HepG2 (cell line): ENCODE data around the gene PRDX2. TPM values are rescaled to one million over a fixed set of nuclear protein-coding genes. Genes with fewer than 3 reads are reported as not detected.

Source experiments
- DMAP1 ChIP-seq: IDR thresholded peaks from 2 replicates; pipeline ENCODE4 v1.6.1; 2016
- FOXA3 ChIP-seq: IDR thresholded peaks from 2 replicates; pipeline ENCODE4 v1.6.1; 2016; ENCODE audit warnings: missing genetic modification reagents, missing compliant biosample characterization
- MAFK ChIP-seq, 2 experiments: IDR thresholded peaks in 1 of 2; conservative IDR thresholded peaks in 1 of 2; 2 replicates each; pipeline ENCODE4 v1.6.1; 2011; ENCODE audit warnings: improper control_type of control experiment in 2 of 2, low read length in 2 of 2
- NAIF1 ChIP-seq: sonication (generic); formaldehyde crosslinking; IDR thresholded peaks from 2 replicates; pipeline ENCODE4 v1.5.0; 2020; ENCODE audit warnings: mild to moderate bottlenecking, missing genetic modification reagents, borderline replicate concordance
- SOX13 ChIP-seq, 3 experiments: fragments of 450-650 bp in 1 of 3; sonication (generic) in 1 of 3; formaldehyde crosslinking in 1 of 3; IDR thresholded peaks in 2 of 3; conservative IDR thresholded peaks in 1 of 3; 2 replicates each; pipeline versions ENCODE4 v1.5.0 to v1.6.1; 2016 to 2020; ENCODE audit warnings: antibody characterized with exemption in 1 of 3, mild to moderate bottlenecking in 1 of 3, missing compliant biosample characterization in 1 of 3, missing genetic modification reagents in 1 of 3, moderate library complexity in 1 of 3
- SPEN ChIP-seq: sonication (generic); formaldehyde crosslinking; IDR thresholded peaks from 2 replicates; pipeline ENCODE4 v1.5.1; 2020; ENCODE audit warnings: low read depth, mild to moderate bottlenecking, missing genetic modification reagents
- TAF15 ChIP-seq: fragments of 200-400 bp; formaldehyde crosslinking; IDR thresholded peaks from one replicate; pipeline ENCODE4 v1.6.1; 2018; ENCODE audit warnings: mild to moderate bottlenecking, low read depth, low read length; ENCODE audit not compliant: poor library complexity, severe bottlenecking
- TGIF2 ChIP-seq: IDR thresholded peaks from 2 replicates; pipeline ENCODE4 v1.6.1; 2016; ENCODE audit warnings: control low read depth, missing compliant biosample characterization
- XBP1 ChIP-seq: sonication (generic); formaldehyde crosslinking; IDR thresholded peaks from 2 replicates; pipeline ENCODE4 v1.5.0; 2020; ENCODE audit warnings: missing genetic modification reagents
- ZBTB7A ChIP-seq: sonication (generic); formaldehyde crosslinking; IDR thresholded peaks from 2 replicates; pipeline ENCODE4 v1.8.0; 2022; ENCODE audit warnings: mild to moderate bottlenecking, missing genetic modification reagents
- ZFP41 ChIP-seq: sonication (generic); formaldehyde crosslinking; IDR thresholded peaks from 2 replicates; pipeline ENCODE4 v1.4.0; 2020; ENCODE audit warnings: mild to moderate bottlenecking, missing genetic modification reagents, borderline replicate concordance
- ZFY ChIP-seq: sonication (generic); formaldehyde crosslinking; IDR thresholded peaks from 2 replicates; pipeline ENCODE4 v1.4.0; 2020; ENCODE audit warnings: missing genetic modification reagents
- ZNF101 ChIP-seq: sonication (generic); formaldehyde crosslinking; IDR thresholded peaks from 2 replicates; pipeline ENCODE4 v1.4.0; 2020; ENCODE audit warnings: mild to moderate bottlenecking, low read depth, missing genetic modification reagents, borderline replicate concordance
- ZNF296 ChIP-seq: sonication (generic); formaldehyde crosslinking; conservative IDR thresholded peaks from 2 replicates; pipeline ENCODE4 v1.5.0; 2020; ENCODE audit warnings: mild to moderate bottlenecking, missing genetic modification reagents
- ZNF563 ChIP-seq: sonication (generic); formaldehyde crosslinking; IDR thresholded peaks from 2 replicates; pipeline ENCODE4 v1.8.0; 2022; ENCODE audit warnings: mild to moderate bottlenecking, moderate library complexity, missing genetic modification reagents
- polyA plus RNA-seq, 8 experiments: library from polyadenylated mRNA; depleted of rRNA in 3 of 8; stranded (reverse) in 7 of 8; unstranded in 1 of 8; fragments of >200 nt; fragmentation: Illumina TruSeq in 4 of 8; extraction: Trizol in 4 of 8; gene quantifications; 2 replicates each; pipeline versions ENCODE4 v1.2.1 to v1.2.3, GENCODE V29; 2011 to 2016; ENCODE audit warnings: low read depth in 4 of 8, missing spikeins in 1 of 8, mixed read lengths in 1 of 8; ENCODE audit not compliant: insufficient read depth in 1 of 8
- total RNA-seq, 5 experiments: library from RNA; depleted of rRNA; stranded (reverse); fragments of >200 nt; fragmentation: Illumina TruSeq; extraction: Trizol; gene quantifications; 2 replicates each; pipeline ENCODE4 v1.2.3, GENCODE V29; 2016; ENCODE audit warnings: low read depth in 1 of 5
- TF ChIP-seq, protein P1 (sequence below): sonication (generic); formaldehyde crosslinking; IDR thresholded peaks from 2 replicates; pipeline ENCODE4 v1.4.0; 2020; ENCODE audit warnings: missing genetic modification reagents, borderline replicate concordance
- TF ChIP-seq, protein P2 (sequence below): sonication (generic); formaldehyde crosslinking; IDR thresholded peaks from 2 replicates; pipeline ENCODE4 v1.4.0; 2020; ENCODE audit warnings: mild to moderate bottlenecking, missing genetic modification reagents
- TF ChIP-seq, protein P3 (sequence below): sonication (generic); formaldehyde crosslinking; conservative IDR thresholded peaks from 2 replicates; pipeline ENCODE4 v1.4.0; 2020; ENCODE audit warnings: mild to moderate bottlenecking, missing genetic modification reagents, moderate library complexity
- TF ChIP-seq, protein P4 (sequence below): sonication (generic); formaldehyde crosslinking; IDR thresholded peaks from 2 replicates; pipeline ENCODE4 v1.8.1; 2023; ENCODE audit warnings: mild to moderate bottlenecking, inconsistent platforms, moderate library complexity, missing genetic modification reagents, borderline replicate concordance
- TF ChIP-seq, protein P5 (sequence below): sonication (generic); formaldehyde crosslinking; IDR thresholded peaks from 2 replicates; pipeline ENCODE4 v1.4.0; 2020; ENCODE audit warnings: missing genetic modification reagents, borderline replicate concordance

PRDX2 gene
- total and polyA plus RNA-seq, 2 of the 13 experiments (the other 11 are each of a cell fraction or from before 2014, with no cell fraction given): 218 to 381 TPM

DNA sequence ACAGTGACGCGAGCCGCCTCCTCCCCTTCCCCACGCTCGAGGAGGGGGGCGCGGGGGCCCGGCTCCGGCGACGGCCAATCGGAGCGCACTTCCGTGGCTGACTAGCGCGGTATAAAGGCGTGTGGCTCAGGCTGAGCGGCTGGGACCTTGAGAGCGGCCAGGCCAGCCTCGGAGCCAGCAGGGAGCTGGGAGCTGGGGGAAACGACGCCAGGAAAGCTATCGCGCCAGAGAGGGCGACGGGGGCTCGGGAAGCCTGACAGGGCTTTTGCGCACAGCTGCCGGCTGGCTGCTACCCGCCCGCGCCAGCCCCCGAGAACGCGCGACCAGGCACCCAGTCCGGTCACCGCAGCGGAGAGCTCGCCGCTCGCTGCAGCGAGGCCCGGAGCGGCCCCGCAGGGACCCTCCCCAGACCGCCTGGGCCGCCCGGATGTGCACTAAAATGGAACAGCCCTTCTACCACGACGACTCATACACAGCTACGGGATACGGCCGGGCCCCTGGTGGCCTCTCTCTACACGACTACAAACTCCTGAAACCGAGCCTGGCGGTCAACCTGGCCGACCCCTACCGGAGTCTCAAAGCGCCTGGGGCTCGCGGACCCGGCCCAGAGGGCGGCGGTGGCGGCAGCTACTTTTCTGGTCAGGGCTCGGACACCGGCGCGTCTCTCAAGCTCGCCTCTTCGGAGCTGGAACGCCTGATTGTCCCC, 10.1 kb downstream of the PRDX2 start, which contains the start of gene JUNB (continued):
- no peak for TF ChIP-seq SOX13 (IDR thresholded peaks at IDR 0.05)
- TF ChIP-seq SOX13 (CRISPR knock-in tag; conservative IDR thresholded peaks at IDR 0.05 in 1 of 2, IDR thresholded peaks at IDR 0.05 in 1 of 2): peak in 1 of 2 experiments; percentile 67; a peak in 2 of 4 replicates
- peak; percentile 88; the same call in 1 of the 2 replicates for TF ChIP-seq TGIF2
- TF ChIP-seq XBP1 (CRISPR knock-in tag): no peak
- TF ChIP-seq TAF15: peak; percentile 78
- TF ChIP-seq DMAP1 (CRISPR knock-in tag): peak; percentile 70
- no peak; the same call in 1 of the 2 replicates for TF ChIP-seq ZBTB7A (CRISPR knock-in tag)
- TF ChIP-seq, protein P1, sequence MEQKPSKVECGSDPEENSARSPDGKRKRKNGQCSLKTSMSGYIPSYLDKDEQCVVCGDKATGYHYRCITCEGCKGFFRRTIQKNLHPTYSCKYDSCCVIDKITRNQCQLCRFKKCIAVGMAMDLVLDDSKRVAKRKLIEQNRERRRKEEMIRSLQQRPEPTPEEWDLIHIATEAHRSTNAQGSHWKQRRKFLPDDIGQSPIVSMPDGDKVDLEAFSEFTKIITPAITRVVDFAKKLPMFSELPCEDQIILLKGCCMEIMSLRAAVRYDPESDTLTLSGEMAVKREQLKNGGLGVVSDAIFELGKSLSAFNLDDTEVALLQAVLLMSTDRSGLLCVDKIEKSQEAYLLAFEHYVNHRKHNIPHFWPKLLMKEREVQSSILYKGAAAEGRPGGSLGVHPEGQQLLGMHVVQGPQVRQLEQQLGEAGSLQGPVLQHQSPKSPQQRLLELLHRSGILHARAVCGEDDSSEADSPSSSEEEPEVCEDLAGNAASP: peak; percentile 83
- TF ChIP-seq, protein P2, sequence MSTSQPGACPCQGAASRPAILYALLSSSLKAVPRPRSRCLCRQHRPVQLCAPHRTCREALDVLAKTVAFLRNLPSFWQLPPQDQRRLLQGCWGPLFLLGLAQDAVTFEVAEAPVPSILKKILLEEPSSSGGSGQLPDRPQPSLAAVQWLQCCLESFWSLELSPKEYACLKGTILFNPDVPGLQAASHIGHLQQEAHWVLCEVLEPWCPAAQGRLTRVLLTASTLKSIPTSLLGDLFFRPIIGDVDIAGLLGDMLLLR (CRISPR knock-in tag): 0 out of 2 replicates have a peak, but pooled peaks have one; percentile 45
- TF ChIP-seq, protein P3, sequence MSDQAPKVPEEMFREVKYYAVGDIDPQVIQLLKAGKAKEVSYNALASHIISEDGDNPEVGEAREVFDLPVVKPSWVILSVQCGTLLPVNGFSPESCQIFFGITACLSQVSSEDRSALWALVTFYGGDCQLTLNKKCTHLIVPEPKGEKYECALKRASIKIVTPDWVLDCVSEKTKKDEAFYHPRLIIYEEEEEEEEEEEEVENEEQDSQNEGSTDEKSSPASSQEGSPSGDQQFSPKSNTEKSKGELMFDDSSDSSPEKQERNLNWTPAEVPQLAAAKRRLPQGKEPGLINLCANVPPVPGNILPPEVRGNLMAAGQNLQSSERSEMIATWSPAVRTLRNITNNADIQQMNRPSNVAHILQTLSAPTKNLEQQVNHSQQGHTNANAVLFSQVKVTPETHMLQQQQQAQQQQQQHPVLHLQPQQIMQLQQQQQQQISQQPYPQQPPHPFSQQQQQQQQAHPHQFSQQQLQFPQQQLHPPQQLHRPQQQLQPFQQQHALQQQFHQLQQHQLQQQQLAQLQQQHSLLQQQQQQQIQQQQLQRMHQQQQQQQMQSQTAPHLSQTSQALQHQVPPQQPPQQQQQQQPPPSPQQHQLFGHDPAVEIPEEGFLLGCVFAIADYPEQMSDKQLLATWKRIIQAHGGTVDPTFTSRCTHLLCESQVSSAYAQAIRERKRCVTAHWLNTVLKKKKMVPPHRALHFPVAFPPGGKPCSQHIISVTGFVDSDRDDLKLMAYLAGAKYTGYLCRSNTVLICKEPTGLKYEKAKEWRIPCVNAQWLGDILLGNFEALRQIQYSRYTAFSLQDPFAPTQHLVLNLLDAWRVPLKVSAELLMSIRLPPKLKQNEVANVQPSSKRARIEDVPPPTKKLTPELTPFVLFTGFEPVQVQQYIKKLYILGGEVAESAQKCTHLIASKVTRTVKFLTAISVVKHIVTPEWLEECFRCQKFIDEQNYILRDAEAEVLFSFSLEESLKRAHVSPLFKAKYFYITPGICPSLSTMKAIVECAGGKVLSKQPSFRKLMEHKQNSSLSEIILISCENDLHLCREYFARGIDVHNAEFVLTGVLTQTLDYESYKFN: peak; percentile 74
- peak; percentile 84 for TF ChIP-seq ZFY (CRISPR knock-in tag)
- peak; percentile 57; the same call in 1 of the 2 replicates for TF ChIP-seq ZNF563 (CRISPR knock-in tag)
- TF ChIP-seq NAIF1 (CRISPR knock-in tag): no peak
- TF ChIP-seq SPEN (CRISPR knock-in tag): peak; percentile 87
- no peak for TF ChIP-seq ZNF296 (CRISPR knock-in tag)
- TF ChIP-seq MAFK (conservative IDR thresholded peaks at IDR 0.05 in 1 of 2, IDR thresholded peaks at IDR 0.05 in 1 of 2; ENCODE audit: low read length in 2 of 2): no peak
- TF ChIP-seq ZNF101: no peak
- TF ChIP-seq, protein P4, sequence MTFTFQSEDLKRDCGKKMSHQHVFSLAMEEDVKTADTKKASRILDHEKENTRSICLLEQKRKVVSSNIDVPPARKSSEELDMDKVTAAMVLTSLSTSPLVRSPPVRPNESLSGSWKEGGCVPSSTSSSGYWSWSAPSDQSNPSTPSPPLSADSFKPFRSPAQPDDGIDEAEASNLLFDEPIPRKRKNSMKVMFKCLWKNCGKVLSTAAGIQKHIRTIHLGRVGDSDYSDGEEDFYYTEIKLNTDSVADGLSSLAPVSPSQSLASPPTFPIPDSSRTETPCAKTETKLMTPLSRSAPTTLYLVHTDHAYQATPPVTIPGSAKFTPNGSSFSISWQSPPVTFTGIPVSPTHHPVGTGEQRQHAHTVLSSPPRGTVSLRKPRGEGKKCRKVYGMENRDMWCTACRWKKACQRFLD: no peak
- TF ChIP-seq ZFP41: no peak
- TF ChIP-seq FOXA3 (CRISPR knock-in tag): peak; percentile 98
- TF ChIP-seq, protein P5, sequence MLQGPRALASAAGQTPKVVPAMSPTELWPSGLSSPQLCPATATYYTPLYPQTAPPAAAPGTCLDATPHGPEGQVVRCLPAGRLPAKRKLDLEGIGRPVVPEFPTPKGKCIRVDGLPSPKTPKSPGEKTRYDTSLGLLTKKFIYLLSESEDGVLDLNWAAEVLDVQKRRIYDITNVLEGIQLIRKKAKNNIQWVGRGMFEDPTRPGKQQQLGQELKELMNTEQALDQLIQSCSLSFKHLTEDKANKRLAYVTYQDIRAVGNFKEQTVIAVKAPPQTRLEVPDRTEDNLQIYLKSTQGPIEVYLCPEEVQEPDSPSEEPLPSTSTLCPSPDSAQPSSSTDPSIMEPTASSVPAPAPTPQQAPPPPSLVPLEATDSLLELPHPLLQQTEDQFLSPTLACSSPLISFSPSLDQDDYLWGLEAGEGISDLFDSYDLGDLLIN (CRISPR knock-in tag): no peak
